ENCODE measurements around the gene TMEM184C. TPM values are rescaled to one million over a fixed set of nuclear protein-coding genes. Genes with fewer than 3 reads are reported as not detected.

TMEM184C gene
- total RNA-seq, 1 experiment from 2014 or later, result 36.3 TPM

DNA sequence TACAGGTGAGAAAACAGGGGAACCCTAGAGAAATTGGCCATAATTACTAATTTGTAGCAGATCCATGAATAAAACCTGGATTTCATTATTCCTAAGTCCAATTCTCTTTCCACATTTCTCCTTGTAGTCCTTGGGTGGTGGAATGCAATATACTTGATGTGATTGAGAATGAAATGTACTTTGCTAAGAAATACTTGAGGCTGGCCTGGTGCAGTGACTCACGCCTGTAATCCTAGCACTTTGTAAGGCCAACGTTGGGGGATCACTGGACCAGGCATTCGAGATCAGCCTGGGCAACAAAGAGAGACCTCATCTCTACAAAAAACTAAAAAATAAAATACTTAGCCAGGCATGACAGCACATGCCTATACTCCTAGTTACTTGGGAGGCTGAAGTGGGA, 15.9 kb downstream of the TMEM184C start:
- no TSS peak for BruUV-seq (replicated peaks)
- CTCF ChIA-PET, result no interaction called here
- Histone ChIP-seq H3K9me3 (ENCODE audit: low read depth, low read length, poor library complexity, severe bottlenecking) (peaks cover 7% of the 10 kb centered on the region), H3K36me3 (ENCODE audit: insufficient read depth, low read length, poor library complexity, severe bottlenecking) (peaks cover 76% of the 10 kb centered on the region), H3K4me1 (ENCODE audit: insufficient read depth, low read length, poor library complexity, severe bottlenecking) (no peaks in the 10 kb centered on the region), H3K4me3 (ENCODE audit: low read depth, low read length, poor library complexity, severe bottlenecking) (no peak overlapping the region), H3K27me3 (replicated peaks; ENCODE audit: insufficient read depth, low read depth, low read length, poor library complexity) (no peaks in the 10 kb centered on the region), H3K27ac (ENCODE audit: low read depth, low read length, poor library complexity, severe bottlenecking) (no peak overlapping the region)
- intact Hi-C loops (cut with micrococcal nuclease; ENCODE audit: unreplicated experiment), result no loop called here
- no peak for TF ChIP-seq EZH2 (IDR thresholded peaks at IDR 0.05; ENCODE audit: borderline replicate concordance, low read depth, low read length, poor library complexity, severe bottlenecking)
- TF ChIP-seq, protein P1, sequence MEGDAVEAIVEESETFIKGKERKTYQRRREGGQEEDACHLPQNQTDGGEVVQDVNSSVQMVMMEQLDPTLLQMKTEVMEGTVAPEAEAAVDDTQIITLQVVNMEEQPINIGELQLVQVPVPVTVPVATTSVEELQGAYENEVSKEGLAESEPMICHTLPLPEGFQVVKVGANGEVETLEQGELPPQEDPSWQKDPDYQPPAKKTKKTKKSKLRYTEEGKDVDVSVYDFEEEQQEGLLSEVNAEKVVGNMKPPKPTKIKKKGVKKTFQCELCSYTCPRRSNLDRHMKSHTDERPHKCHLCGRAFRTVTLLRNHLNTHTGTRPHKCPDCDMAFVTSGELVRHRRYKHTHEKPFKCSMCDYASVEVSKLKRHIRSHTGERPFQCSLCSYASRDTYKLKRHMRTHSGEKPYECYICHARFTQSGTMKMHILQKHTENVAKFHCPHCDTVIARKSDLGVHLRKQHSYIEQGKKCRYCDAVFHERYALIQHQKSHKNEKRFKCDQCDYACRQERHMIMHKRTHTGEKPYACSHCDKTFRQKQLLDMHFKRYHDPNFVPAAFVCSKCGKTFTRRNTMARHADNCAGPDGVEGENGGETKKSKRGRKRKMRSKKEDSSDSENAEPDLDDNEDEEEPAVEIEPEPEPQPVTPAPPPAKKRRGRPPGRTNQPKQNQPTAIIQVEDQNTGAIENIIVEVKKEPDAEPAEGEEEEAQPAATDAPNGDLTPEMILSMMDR (conservative IDR thresholded peaks at IDR 0.05; ENCODE audit: low read depth, low read length), result no peak
- POLR2A ChIA-PET (ENCODE audit: low non-redundant PET), result no interaction called here
- DNase-seq (ENCODE audit: low spot score), result no peak

- H3K9me3 ChIP-seq (ENCODE audit: low read depth, low read length, poor library complexity, severe bottlenecking), result peaks cover 7% of the 10 kb centered on the region
- POLR2A ChIA-PET (ENCODE audit: low non-redundant PET), result no interaction called here
- H3K4me1 ChIP-seq (ENCODE audit: insufficient read depth, low read length, poor library complexity, severe bottlenecking), result no peaks in the 10 kb centered on the region
- no TSS peak for BruUV-seq (replicated peaks)
- no peak overlapping the region for H3K27ac ChIP-seq (ENCODE audit: low read depth, low read length, poor library complexity, severe bottlenecking)
- TF ChIP-seq EZH2 (IDR thresholded peaks at IDR 0.05; ENCODE audit: borderline replicate concordance, low read depth, low read length, poor library complexity, severe bottlenecking), result no peak
- TF ChIP-seq, protein P1 (conservative IDR thresholded peaks at IDR 0.05; ENCODE audit: low read depth, low read length), result no peak
- CTCF ChIA-PET, result no interaction called here
- no peak overlapping the region for H3K4me3 ChIP-seq (ENCODE audit: low read depth, low read length, poor library complexity, severe bottlenecking)
- DNase-seq (ENCODE audit: low spot score), result no peak
- H3K27me3 ChIP-seq (replicated peaks; ENCODE audit: insufficient read depth, low read depth, low read length, poor library complexity), result no peaks in the 10 kb centered on the region
- intact Hi-C loops (cut with micrococcal nuclease; ENCODE audit: unreplicated experiment), result no loop called here
- peaks cover 76% of the 10 kb centered on the region for H3K36me3 ChIP-seq (ENCODE audit: insufficient read depth, low read length, poor library complexity, severe bottlenecking)
Measured at GRCh38 chr4:147633643-147634042, 16.4 kb downstream of the TMEM184C start.

GRCh38 chr4:147635348-147635747, 18.2 kb downstream of the TMEM184C start:
- Histone ChIP-seq H3K4me3 (ENCODE audit: low read depth, low read length, poor library complexity, severe bottlenecking) (no peak overlapping the region), H3K9me3 (ENCODE audit: low read depth, low read length, poor library complexity, severe bottlenecking) (peaks cover 7% of the 10 kb centered on the region), H3K4me1 (ENCODE audit: insufficient read depth, low read length, poor library complexity, severe bottlenecking) (no peaks in the 10 kb centered on the region), H3K27me3 (replicated peaks; ENCODE audit: insufficient read depth, low read depth, low read length, poor library complexity) (no peaks in the 10 kb centered on the region), H3K27ac (ENCODE audit: low read depth, low read length, poor library complexity, severe bottlenecking) (no peak overlapping the region), H3K36me3 (ENCODE audit: insufficient read depth, low read length, poor library complexity, severe bottlenecking) (peaks cover 62% of the 10 kb centered on the region)
- TF ChIP-seq, protein P1 (conservative IDR thresholded peaks at IDR 0.05; ENCODE audit: low read depth, low read length), result no peak
- POLR2A ChIA-PET (ENCODE audit: low non-redundant PET), result no interaction called here
- DNase-seq (ENCODE audit: low spot score), result no peak
- no TSS peak for BruUV-seq (replicated peaks)
- CTCF ChIA-PET, result no interaction called here
- intact Hi-C loops (cut with micrococcal nuclease; ENCODE audit: unreplicated experiment), result no loop called here
